Tracheal epithelial cell (primary cell): ENCODE data around the gene KIAA1217. TPM values are rescaled to one million over a fixed set of nuclear protein-coding genes. Genes with fewer than 3 reads are reported as not detected.

Experiments used
- total RNA-seq: library from RNA; depleted of rRNA; stranded (reverse); fragments of >200 nt; gene quantifications from 2 replicates; pipeline ENCODE4 v1.2.1, GENCODE V29; 2014

KIAA1217 gene
- 6.3 and 7.7 TPM in 2 replicates for total RNA-seq

DNA sequence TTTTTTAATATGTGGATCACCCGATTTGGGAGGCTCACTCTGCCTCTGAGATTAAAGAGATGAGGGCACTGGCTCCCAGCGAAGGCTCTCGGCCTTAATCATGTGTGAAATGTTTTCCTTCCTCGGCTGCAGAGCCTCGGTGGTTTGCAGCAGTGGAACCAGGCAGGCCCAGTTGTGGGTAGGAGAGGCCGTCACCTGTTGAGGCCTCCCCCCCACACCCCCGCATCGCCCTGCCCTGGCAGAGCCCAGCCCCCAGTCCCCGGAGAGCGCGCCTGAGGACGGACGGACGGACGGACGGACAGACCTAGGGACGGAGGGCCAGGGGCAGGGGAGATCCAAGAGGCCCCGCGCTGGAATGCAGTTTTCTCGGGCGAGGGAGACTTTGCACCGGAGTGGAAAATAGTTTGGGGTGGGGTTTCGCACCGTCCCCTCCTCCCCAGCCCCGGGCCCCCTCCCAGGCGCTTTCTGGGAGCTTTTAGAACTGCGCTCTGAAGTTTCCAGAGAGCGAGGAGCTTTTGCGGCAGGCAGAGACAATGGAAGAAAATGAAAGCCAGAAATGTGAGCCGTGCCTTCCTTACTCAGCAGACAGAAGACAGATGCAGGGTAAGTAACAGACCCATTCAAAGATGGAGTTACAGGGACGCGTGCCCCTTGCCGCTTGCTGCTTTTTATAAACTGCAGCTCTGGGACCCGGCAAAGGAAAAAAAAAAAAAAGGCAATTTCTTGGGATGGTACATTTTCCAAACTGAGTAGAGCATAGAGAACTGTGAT lies at the start of gene KIAA1217:
Gene KIAA1217, plus strand, starts transcription at position 478 of the 771 bp plus-strand sequence. Its CDS starts 56 bp downstream, at position 534.

